A204.1 (cell line): Measurements from ENCODE around the gene MGMT.
"Not testable (repeated sequence)": the region's sequence is repeated elsewhere in the genome, so short reads cannot be mapped to it uniquely, and the experiment has no call there.

Source experiments
- FAIRE-seq: peaks from 2 replicates; lab custom pipeline; 2012; peaks lifted over from hg19 to GRCh38; lab: Jason Lieb, UNC

The MGMT gene

GRCh38 chr10:129466703-129467358, at the start of gene MGMT:
MGMT (plus strand) TSS chr10:129467241.
- FAIRE-seq, result no peak

- no peak for FAIRE-seq
Observed at GRCh38 chr10:129417870-129418269, 49.2 kb upstream of the MGMT start.

GRCh38 chr10:129418496-129419225, 48.4 kb upstream of the MGMT start:
- FAIRE-seq, result no peak

GRCh38 chr10:129419397-129419796, 47.6 kb upstream of the MGMT start:
- no peak for FAIRE-seq

- FAIRE-seq, result no peak
Observed at GRCh38 chr10:129421399-129422010, 45.5 kb upstream of the MGMT start.

GRCh38 chr10:129424978-129425377, 42.1 kb upstream of the MGMT start:
- FAIRE-seq, result no peak

GRCh38 chr10:129426606-129427005, 40.4 kb upstream of the MGMT start:
- FAIRE-seq, result no peak

GRCh38 chr10:129433266-129433665, 33.8 kb upstream of the MGMT start:
- FAIRE-seq, result no peak

GRCh38 chr10:129435724-129436123, 31.3 kb upstream of the MGMT start:
- FAIRE-seq, result not testable (repeated sequence)

GRCh38 chr10:129438024-129438423, 29.0 kb upstream of the MGMT start:
- FAIRE-seq, result no peak

GRCh38 chr10:129440247-129440646, 26.8 kb upstream of the MGMT start:
- FAIRE-seq, result no peak

- no peak for FAIRE-seq
Observed at GRCh38 chr10:129440722-129441316, 26.2 kb upstream of the MGMT start.

- no peak for FAIRE-seq
Observed at GRCh38 chr10:129441372-129442009, 25.6 kb upstream of the MGMT start.

GRCh38 chr10:129442866-129443265, 24.2 kb upstream of the MGMT start:
- FAIRE-seq, result no peak

GRCh38 chr10:129444359-129444758, 22.7 kb upstream of the MGMT start:
- no peak for FAIRE-seq

- FAIRE-seq, result no peak
Observed at GRCh38 chr10:129445436-129446182, 21.4 kb upstream of the MGMT start.

GRCh38 chr10:129446183-129446581, 20.9 kb upstream of the MGMT start:
- FAIRE-seq, result no peak

- no peak for FAIRE-seq
Observed at GRCh38 chr10:129447486-129447885, 19.6 kb upstream of the MGMT start.

GRCh38 chr10:129448086-129448485, 19.0 kb upstream of the MGMT start:
- no peak for FAIRE-seq

GRCh38 chr10:129448539-129448938, 18.5 kb upstream of the MGMT start:
- FAIRE-seq, result no peak

- no peak for FAIRE-seq
Observed at GRCh38 chr10:129449893-129450292, 17.1 kb upstream of the MGMT start.

GRCh38 chr10:129450391-129450790, 16.6 kb upstream of the MGMT start:
- FAIRE-seq, result no peak
